ENCODE results near the gene FSIP1.
A peak's percentile ranks its signal among the peaks of the same experiment; 100 is the strongest.

FSIP1 gene

GRCh38 chr15:39582286-39582976, 200.2 kb downstream of the FSIP1 start:
- DNase-seq (ENCODE audit: low read depth) = peak; percentile 68

- peak; percentile 54 for DNase-seq (ENCODE audit: low read depth)
Measured at GRCh38 chr15:39581793-39582285, 200.8 kb downstream of the FSIP1 start.

- no peak for DNase-seq (ENCODE audit: low read depth)
Measured at GRCh38 chr15:39581242-39581792, 201.3 kb downstream of the FSIP1 start.

- peak; percentile 95 for DNase-seq (ENCODE audit: low read depth)
Measured at GRCh38 chr15:39580485-39581241, 202.0 kb downstream of the FSIP1 start, which contains the start of gene THBS1. TSS of gene THBS1 (plus strand) at chr15:39581079. CDS start at chr15:39581858, 779 bp downstream.

- peak; percentile 97 for DNase-seq (ENCODE audit: low read depth)
Measured at GRCh38 chr15:39580117-39580484, 202.5 kb downstream of the FSIP1 start.

- no peak for DNase-seq (ENCODE audit: low read depth)
Measured at GRCh38 chr15:39579487-39580116, 203.0 kb downstream of the FSIP1 start.

GRCh38 chr15:39578851-39579486, 203.7 kb downstream of the FSIP1 start:
- no peak for DNase-seq (ENCODE audit: low read depth)

GRCh38 chr15:39575180-39575579, 207.5 kb downstream of the FSIP1 start:
- no peak for DNase-seq (ENCODE audit: low read depth)

GRCh38 chr15:39574427-39574826, 208.2 kb downstream of the FSIP1 start:
- DNase-seq (ENCODE audit: low read depth) = peak; percentile 28

GRCh38 chr15:39573844-39574243, 208.8 kb downstream of the FSIP1 start:
- peak; percentile 45 for DNase-seq (ENCODE audit: low read depth)

GRCh38 chr15:39573287-39573686, 209.4 kb downstream of the FSIP1 start:
- DNase-seq (ENCODE audit: low read depth) = no peak

- DNase-seq (ENCODE audit: low read depth) = no peak
Measured at GRCh38 chr15:39565851-39566250, 216.8 kb downstream of the FSIP1 start.

GRCh38 chr15:39564972-39565665, 217.5 kb downstream of the FSIP1 start:
- no peak for DNase-seq (ENCODE audit: low read depth)

GRCh38 chr15:39558421-39558820, 224.2 kb downstream of the FSIP1 start:
- no peak for DNase-seq (ENCODE audit: low read depth)

- DNase-seq (ENCODE audit: low read depth) = no peak
Measured at GRCh38 chr15:39556461-39556860, 226.2 kb downstream of the FSIP1 start.

GRCh38 chr15:39555885-39556284, 226.8 kb downstream of the FSIP1 start:
- DNase-seq (ENCODE audit: low read depth) = no peak

- no peak for DNase-seq (ENCODE audit: low read depth)
Measured at GRCh38 chr15:39554746-39555387, 227.8 kb downstream of the FSIP1 start.

- DNase-seq (ENCODE audit: low read depth) = no peak
Measured at GRCh38 chr15:39553947-39554693, 228.5 kb downstream of the FSIP1 start.

GRCh38 chr15:39552556-39552955, 230.1 kb downstream of the FSIP1 start:
- DNase-seq (ENCODE audit: low read depth) = no peak

GRCh38 chr15:39551476-39551875, 231.2 kb downstream of the FSIP1 start:
- DNase-seq (ENCODE audit: low read depth) = no peak

Data from GM04504 (cell line).